Upper lobe of left lung (tissue), 6 donors: ENCODE data around the gene SOX14. TPM values are rescaled to one million over a fixed set of nuclear protein-coding genes. Genes with fewer than 3 reads are reported as not detected.
A peak's percentile ranks its signal among the peaks of the same experiment; 100 is the strongest.

ENCODE experiments used
- ATAC-seq, 2 donors: fragments of 200-7000 bp; cut with Tn5 transposase; one replicate each; pipeline ENCODE4 v1.9.1; 2022; ENCODE audit warnings: mild to moderate bottlenecking in 2 of 2, moderate library complexity in 2 of 2; ENCODE audit not compliant: low FRiP score in 2 of 2
- DNase-seq, 2 donors: peaks; one replicate each; pipeline ENCODE4 v3.0.0-alpha.2; 2019 to 2020
- H3K27ac ChIP-seq, 4 donors: fragments of 200-600 bp; sonication (generic); one replicate each; pipeline ENCODE4 v1.5.1; 2016 to 2019
- H3K27me3 ChIP-seq, 4 donors: fragments of 200-600 bp; sonication (generic); one replicate each; pipeline ENCODE4 v1.5.1; 2017 to 2019
- H3K36me3 ChIP-seq, 4 donors: fragments of 200-600 bp; sonication (generic); one replicate each; pipeline ENCODE4 v1.5.1; 2016 to 2019
- H3K4me1 ChIP-seq, 4 donors: fragments of 200-600 bp; sonication (generic); one replicate each; pipeline ENCODE4 v1.5.1; 2018 to 2019
- H3K4me3 ChIP-seq, 4 donors: fragments of 200-600 bp; sonication (generic); one replicate each; pipeline ENCODE4 v1.5.1; 2017 to 2019; ENCODE audit warnings: mild to moderate bottlenecking in 2 of 4, moderate library complexity in 1 of 4
- H3K9me3 ChIP-seq, 4 donors: fragments of 200-600 bp; sonication (generic); one replicate each; pipeline ENCODE4 v1.5.1; 2018 to 2019
- EP300 ChIP-seq, 4 donors: sonication (generic); formaldehyde crosslinking; IDR thresholded peaks; one replicate each; pipeline ENCODE4 v1.5.1; 2017; ENCODE audit warnings: antibody characterized with exemption in 4 of 4, control low read depth in 2 of 4
- POLR2A ChIP-seq, 4 donors: fragments of 450-650 bp; IDR thresholded peaks; one replicate each; pipeline ENCODE4 v1.5.1; 2016 to 2017; ENCODE audit warnings: antibody characterized with exemption in 4 of 4, mild to moderate bottlenecking in 2 of 4
- POLR2AphosphoS5 ChIP-seq, 2 donors: sonication (generic); formaldehyde crosslinking; IDR thresholded peaks; one replicate each; pipeline ENCODE4 v1.5.1; 2017; ENCODE audit warnings: antibody characterized with exemption in 2 of 2
- WGBS, 2 donors: methylation state at CpG; one replicate each; pipeline ENCODE4 v1.1.5; 2017 to 2018; 5-methylcytosine and 5-hydroxymethylcytosine counted together
- total RNA-seq, 6 donors: library from RNA; depleted of rRNA in 4 of 6; stranded (reverse); fragments of >200 nt in 4 of 6; gene quantifications; one replicate each; pipeline versions ENCODE4 v1.1.0 to v1.2.1, GENCODE V29; 2016 to 2021
- TF ChIP-seq, protein P1 (sequence below), 6 experiments: fragments of 450-650 bp in 4 of 6; fragments of 200-600 bp in 2 of 6; sonication (generic) in 2 of 6; IDR thresholded peaks; one replicate each; pipeline ENCODE4 v1.5.1; 2016 to 2019; ENCODE audit warnings: antibody characterized with exemption in 6 of 6
- donor health status: DM: no; HTN: no; CAD: no; lungs with moderate emphysema.
- donor health status: DM: no; HTN: yes; CAD: no; lungs with severe emphysema.

Gene SOX14
- total RNA-seq, 6 donors from 2014 or later, result 0.14 TPM; not detected in 5

DNA sequence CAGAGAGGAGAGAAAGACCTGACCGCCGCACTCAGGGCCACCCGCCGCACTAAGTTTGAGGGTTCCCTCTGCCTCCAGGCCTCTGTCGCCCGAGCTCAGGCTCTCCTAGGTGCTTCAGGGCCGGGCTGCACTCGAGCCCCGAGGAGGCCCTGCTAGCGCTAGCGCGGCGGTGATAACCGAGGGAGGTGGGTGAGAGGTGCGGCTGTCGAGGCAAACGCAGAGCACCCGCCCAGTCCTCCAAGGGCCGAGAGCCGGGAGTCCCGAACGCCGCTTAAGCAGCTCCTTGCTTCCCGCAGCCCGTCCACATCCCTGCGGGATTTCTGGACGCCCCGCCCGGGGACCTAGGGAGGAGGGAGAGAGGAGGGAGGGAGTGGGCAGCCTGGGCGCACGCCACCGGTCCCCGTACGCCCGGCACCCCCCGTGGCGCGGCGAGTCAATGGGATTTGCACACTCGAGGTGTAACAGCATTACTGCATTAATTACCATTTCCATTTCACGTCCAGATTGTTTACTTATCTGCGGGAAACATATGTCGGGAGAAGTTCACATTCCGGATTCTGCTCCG is 6.8 kb downstream of the SOX14 start:
- peak overlapping the region in 3 of 4 donors; percentile 5 to 26 (median 15) for H3K4me3 ChIP-seq
- H3K9me3 ChIP-seq, result no peaks in the 10 kb centered on the region
- WGBS, 2 donors, result 0 to 3% methylated on average over 3 to 45 of the region's 45 CpGs
- H3K36me3 ChIP-seq, result no peaks in the 10 kb centered on the region
- H3K27me3 ChIP-seq, result peaks cover 0 to 58% (median 33%) of the 10 kb centered on the region in 4 donors
- TF ChIP-seq EP300 (IDR thresholded peaks at IDR 0.05) (no peak), POLR2AphosphoS5 (IDR thresholded peaks at IDR 0.05) (no peak)
- TF ChIP-seq, protein P1, sequence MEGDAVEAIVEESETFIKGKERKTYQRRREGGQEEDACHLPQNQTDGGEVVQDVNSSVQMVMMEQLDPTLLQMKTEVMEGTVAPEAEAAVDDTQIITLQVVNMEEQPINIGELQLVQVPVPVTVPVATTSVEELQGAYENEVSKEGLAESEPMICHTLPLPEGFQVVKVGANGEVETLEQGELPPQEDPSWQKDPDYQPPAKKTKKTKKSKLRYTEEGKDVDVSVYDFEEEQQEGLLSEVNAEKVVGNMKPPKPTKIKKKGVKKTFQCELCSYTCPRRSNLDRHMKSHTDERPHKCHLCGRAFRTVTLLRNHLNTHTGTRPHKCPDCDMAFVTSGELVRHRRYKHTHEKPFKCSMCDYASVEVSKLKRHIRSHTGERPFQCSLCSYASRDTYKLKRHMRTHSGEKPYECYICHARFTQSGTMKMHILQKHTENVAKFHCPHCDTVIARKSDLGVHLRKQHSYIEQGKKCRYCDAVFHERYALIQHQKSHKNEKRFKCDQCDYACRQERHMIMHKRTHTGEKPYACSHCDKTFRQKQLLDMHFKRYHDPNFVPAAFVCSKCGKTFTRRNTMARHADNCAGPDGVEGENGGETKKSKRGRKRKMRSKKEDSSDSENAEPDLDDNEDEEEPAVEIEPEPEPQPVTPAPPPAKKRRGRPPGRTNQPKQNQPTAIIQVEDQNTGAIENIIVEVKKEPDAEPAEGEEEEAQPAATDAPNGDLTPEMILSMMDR (IDR thresholded peaks at IDR 0.05), result no peak
- DNase-seq (peak in 1 of 2 donors; percentile 78), ATAC-seq (peak; percentile 39)
- no peak overlapping the region for H3K27ac ChIP-seq
- H3K4me1 ChIP-seq, result peaks cover 31 to 46% (median 36%) of the 10 kb centered on the region in 4 donors

DNA sequence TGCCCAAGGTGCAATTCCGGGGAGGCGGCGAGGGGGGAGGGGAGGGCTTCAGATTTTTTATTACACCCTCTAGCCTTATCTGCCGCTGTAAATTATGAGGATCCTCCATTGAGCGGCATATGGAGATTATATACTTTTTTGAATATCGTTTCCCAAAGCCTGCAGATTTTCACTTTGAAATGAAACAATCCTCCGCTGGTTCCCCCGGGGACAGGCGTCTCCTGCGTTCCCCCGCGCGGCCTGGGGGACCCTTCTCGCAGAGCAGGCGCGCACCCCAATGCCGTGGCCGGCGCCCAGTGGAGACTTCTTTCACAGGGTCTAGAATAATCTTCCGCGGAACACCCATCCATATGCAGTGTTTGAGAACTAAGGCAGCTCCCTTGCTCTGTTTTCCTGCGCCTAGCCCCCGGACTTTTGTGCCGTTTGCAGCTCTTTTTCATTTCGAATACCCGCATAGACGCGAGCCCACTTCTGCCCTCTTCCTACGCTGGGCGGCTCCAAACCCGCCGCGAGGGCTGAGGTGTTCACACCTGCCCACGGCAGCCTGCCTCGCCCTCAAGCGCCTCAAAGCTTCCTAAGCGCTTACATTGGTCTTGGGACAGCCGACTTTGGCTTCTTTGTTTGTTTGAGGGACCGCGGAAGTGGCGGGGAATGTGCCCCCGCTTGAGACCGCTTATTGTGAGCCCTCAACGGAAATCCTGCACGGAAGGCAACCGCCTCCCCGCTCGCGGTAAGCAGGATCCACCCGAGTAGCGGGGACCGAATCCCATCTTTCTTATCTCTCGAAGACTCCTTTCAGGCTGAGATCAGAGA is 7.5 kb downstream of the SOX14 start:
- Histone ChIP-seq H3K36me3 (no peaks in the 10 kb centered on the region), H3K27ac (no peak overlapping the region), H3K4me1 (peaks cover 31 to 46% (median 36%) of the 10 kb centered on the region in 4 donors), H3K4me3 (peak overlapping the region in 2 of 4 donors; percentile 15 to 26), H3K27me3 (peaks cover 0 to 58% (median 31%) of the 10 kb centered on the region in 4 donors), H3K9me3 (no peaks in the 10 kb centered on the region)
- 3 to 4% methylated on average over 52 to 53 of the region's 53 CpGs for WGBS, 2 donors
- TF ChIP-seq EP300 (IDR thresholded peaks at IDR 0.05), result no peak
- TF ChIP-seq, protein P1 (IDR thresholded peaks at IDR 0.05), result no peak
- no peak for TF ChIP-seq POLR2A (IDR thresholded peaks at IDR 0.05)
- no peak for TF ChIP-seq POLR2AphosphoS5 (IDR thresholded peaks at IDR 0.05)
- ATAC-seq (no peak), DNase-seq (peak in 1 of 2 donors; percentile 61)

DNA sequence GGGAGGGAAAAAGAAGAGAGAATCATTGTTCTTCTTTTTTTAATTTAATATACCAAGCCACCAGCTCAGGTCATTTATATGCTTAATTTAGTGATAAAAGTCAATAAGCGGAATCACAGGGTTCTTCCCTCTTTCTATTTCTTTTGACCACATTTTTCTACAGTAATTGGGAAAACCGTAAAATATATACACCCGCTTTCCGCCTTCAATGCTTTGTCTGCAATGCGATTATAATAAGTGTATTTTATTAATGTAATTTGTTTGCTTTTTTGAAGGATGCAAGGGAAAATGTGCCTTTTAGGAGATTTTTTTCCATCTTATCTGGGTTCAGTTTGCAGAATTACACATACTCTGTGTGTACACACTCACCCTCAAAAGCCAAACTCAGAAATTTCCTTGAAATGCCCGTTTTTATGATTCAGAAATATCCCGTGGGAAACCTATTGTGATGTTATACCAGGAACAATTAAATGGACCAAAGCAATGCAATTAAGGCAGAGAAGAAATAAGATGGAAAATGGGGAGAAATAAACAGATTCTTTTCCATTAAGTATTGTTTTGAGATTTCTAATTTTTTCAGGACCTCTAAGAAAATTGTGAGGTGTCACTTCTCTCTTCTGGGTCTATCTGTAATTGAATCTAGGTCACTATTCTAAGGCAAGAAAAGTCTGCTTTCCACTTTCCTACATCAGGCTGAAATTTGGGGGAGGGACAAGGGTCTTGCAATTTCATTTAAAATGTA is 8.3 kb downstream of the SOX14 start:
- 11 to 19% methylated on average over 7 of the region's 7 CpGs for WGBS, 2 donors
- Histone ChIP-seq H3K27me3 (peaks cover 0 to 52% (median 28%) of the 10 kb centered on the region in 4 donors), H3K36me3 (no peaks in the 10 kb centered on the region)

DNA sequence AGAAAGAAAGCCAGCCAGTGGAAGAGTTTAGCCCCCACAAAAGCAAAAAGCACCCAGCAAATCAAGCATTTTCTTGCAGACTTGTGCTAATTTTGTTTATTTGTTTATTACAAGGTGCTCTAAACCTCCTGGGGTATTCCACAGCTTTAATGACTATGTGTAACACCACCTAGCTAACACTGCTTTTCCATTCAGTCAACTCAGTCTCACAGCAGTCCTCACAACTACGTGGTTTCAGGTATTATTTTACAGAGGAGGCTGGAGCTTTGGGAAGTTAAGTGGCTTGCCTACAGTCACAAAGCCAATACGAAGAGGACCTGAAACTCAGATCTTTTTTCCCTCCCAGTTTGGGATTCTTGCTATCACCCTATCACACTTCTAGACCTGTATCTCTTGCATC is 14.8 kb downstream of the SOX14 start:
- 38 to 41% methylated on average over 2 of the region's 2 CpGs for WGBS, 2 donors
- H3K36me3 ChIP-seq, result no peaks in the 10 kb centered on the region
- ATAC-seq, result no peak
- DNase-seq, result no peak
- no peaks in the 10 kb centered on the region for H3K4me1 ChIP-seq
- no peaks in the 10 kb centered on the region for H3K27me3 ChIP-seq
- no peak overlapping the region for H3K4me3 ChIP-seq
- TF ChIP-seq, protein P1 (IDR thresholded peaks at IDR 0.05), result no peak
- TF ChIP-seq EP300 (IDR thresholded peaks at IDR 0.05), result no peak
- no peak overlapping the region for H3K27ac ChIP-seq
- no peaks in the 10 kb centered on the region for H3K9me3 ChIP-seq

More for the DNA sequence above, 8.3 kb downstream of the SOX14 start:
- Histone ChIP-seq H3K9me3 (no peaks in the 10 kb centered on the region), H3K27ac (no peak overlapping the region), H3K4me3 (no peak overlapping the region), H3K4me1 (peaks cover 31 to 41% (median 35%) of the 10 kb centered on the region in 4 donors)
- TF ChIP-seq POLR2A (IDR thresholded peaks at IDR 0.05) (no peak), POLR2AphosphoS5 (IDR thresholded peaks at IDR 0.05) (no peak), EP300 (IDR thresholded peaks at IDR 0.05) (no peak)
- TF ChIP-seq, protein P1 (IDR thresholded peaks at IDR 0.05), result no peak
- no peak for ATAC-seq
- DNase-seq, result no peak
